ENCODE data around the gene TCP11L2.

The TCP11L2 gene

DNA sequence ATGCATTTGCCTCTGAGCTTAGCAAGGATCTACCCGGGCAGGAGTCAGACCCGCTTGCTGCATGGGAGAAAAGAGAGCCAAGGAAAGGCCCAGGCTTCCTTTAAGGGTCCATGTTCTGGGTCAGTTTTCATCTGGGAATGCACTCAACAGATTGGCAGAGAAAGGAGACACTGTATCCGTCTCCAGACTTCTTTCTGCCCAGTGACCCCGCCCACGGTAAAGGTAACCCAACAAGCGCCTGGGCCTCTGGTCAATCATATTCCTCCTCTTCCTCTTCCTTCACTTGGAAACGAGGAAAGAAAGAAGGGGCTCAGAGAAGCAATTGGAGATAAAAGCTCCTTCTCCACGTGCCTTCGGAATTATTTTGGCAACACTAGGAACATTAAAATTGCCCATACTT is 27.1 kb upstream of the TCP11L2 start:
- DNase-seq (ENCODE audit: low spot score), result no peak
- TF ChIP-seq, protein P1, sequence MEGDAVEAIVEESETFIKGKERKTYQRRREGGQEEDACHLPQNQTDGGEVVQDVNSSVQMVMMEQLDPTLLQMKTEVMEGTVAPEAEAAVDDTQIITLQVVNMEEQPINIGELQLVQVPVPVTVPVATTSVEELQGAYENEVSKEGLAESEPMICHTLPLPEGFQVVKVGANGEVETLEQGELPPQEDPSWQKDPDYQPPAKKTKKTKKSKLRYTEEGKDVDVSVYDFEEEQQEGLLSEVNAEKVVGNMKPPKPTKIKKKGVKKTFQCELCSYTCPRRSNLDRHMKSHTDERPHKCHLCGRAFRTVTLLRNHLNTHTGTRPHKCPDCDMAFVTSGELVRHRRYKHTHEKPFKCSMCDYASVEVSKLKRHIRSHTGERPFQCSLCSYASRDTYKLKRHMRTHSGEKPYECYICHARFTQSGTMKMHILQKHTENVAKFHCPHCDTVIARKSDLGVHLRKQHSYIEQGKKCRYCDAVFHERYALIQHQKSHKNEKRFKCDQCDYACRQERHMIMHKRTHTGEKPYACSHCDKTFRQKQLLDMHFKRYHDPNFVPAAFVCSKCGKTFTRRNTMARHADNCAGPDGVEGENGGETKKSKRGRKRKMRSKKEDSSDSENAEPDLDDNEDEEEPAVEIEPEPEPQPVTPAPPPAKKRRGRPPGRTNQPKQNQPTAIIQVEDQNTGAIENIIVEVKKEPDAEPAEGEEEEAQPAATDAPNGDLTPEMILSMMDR (IDR thresholded peaks at IDR 0.05; ENCODE audit: extremely low read depth, missing control alignments), result no peak

DNA sequence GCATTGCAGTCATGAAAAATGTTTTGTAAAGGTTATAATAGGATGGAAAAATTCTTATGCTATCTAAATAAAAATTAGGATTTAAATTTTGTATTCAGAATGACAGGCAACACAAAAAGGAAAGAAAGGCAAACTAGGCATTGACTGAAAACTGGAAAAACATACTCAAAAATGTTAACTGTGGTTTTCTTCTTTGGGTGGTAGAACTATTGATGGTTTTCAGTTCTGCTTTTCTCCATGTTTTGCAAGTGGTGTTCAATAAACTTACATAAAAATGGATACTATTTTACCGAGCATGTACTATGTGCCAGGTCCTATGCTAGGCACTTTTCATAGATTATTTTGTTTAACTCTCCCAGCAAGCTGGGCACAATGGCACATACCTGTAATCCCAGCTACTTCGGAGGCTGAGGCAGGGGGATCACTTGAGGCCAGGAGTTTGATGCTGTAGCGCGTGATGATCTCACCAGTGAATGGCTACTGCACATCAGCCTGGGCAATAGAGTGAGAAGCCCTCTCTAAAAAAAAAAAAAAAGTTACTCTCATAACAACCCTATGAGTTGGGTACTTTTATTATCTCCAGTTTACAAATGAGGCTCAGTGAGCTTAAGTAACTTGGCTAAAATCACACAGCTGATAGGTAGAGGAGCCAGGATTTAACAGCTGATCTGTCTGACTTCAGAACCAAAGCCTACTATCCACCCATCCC is 26.3 kb upstream of the TCP11L2 start:
- TF ChIP-seq, protein P1 (IDR thresholded peaks at IDR 0.05; ENCODE audit: extremely low read depth, missing control alignments), result no peak
- peak; percentile 31 for DNase-seq (ENCODE audit: low spot score)

DNA sequence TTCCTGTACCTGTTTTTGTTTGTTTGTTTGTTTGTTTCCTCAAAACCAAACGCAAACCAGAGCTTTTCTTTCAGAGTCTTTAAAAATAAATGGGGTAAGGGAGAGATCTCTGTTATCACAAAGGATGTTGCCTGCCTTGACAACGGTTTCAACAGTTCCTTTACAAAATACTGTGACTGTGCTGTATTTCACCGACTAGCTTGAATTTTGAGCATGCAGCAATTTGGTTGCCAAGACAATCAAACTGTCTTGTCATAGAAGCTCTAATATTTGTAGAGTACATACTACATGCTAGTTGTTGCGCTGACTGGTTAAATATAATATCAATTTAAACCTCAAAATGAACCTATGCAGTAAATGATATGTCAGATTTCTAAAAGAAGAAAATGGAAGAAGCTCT is 22.4 kb upstream of the TCP11L2 start:
- TF ChIP-seq, protein P1 (IDR thresholded peaks at IDR 0.05; ENCODE audit: extremely low read depth, missing control alignments), result no peak
- no peak for DNase-seq (ENCODE audit: low spot score)

DNA sequence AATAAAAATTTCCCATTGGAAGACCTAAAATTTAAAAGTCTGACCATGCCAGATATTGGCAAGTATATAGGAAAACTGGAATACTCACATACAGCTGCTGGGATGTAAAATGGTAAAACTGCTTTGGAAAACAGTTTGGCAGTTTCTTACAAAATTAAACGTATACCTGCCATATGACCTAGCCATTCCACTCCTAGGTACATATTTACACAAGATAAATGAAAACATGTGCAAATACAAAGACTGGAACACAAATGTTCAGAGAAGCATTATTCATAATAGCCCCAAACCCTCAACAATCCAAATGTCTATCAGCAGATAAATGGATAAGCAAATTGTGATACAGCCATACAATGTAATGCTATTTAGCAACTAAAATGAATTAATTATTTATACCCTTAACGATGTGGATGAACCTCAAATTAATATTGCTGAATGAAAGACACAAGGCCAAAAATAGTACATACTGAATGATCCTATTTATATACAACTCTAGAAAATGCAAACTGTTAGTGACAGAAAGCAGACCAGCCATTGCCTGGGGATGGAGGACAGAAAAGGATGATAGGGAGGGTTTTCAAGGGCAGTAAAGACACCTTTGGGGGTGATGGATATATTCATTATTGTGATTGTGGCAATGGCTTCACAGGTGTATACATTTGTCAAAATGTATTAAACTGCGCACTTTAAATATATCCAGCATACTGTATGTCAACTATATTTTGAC is 21.3 kb upstream of the TCP11L2 start:
- no peak for DNase-seq (ENCODE audit: low spot score)
- TF ChIP-seq, protein P1 (IDR thresholded peaks at IDR 0.05; ENCODE audit: extremely low read depth, missing control alignments), result no peak

DNA sequence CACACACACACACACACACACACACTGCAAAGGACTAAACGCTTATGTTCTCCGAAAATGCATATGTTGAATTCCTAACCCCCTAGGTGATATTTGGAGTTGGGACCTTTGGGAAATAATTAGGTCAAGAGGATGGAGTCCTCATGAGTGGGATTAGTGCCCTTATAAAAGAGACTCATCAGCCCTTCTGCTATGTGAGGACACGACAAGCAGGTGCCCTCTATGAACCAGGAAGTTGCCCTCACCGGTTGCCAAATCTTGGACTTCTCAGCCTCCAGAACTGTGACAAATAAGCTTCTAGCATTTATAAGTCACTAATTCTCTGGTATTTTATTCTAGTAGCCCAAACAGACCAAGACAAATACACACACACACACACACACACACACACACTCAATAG is 20.7 kb upstream of the TCP11L2 start:
- TF ChIP-seq, protein P1 (IDR thresholded peaks at IDR 0.05; ENCODE audit: extremely low read depth, missing control alignments), result no peak
- DNase-seq (ENCODE audit: low spot score), result no peak

DNA sequence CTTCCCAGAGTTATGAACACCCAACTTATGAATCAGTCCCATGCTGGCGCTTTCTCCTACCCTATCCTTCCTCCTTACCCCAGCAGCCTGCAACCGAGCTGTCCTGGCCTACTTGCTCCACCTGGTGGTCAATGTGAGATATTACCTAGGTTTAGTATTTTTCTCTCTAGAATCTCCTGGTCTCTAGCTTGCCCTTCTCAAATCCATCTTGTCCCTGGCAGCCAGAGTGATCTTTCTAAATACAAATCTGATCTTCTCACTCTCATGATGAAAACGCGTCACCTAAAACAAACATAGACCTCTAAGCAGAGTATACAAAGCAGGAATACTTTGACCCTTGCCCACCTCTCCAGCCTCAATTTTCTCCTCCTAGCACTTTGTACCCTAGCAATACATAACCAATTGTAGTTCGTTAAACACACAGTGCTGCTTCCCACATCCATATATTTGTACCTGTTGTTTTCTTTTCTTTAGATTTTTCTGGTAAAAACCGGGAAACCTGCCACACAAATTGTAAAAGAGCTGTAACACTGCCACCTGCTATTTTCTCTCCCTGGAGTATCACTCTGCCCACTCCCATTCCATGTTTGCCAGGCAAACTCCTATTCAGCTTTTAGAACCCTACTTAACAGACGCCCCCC is 20.0 kb upstream of the TCP11L2 start:
- peak; percentile 61 for DNase-seq (ENCODE audit: low spot score)
- TF ChIP-seq, protein P1 (IDR thresholded peaks at IDR 0.05; ENCODE audit: extremely low read depth, missing control alignments), result peak; percentile 54

Data from GM20000 (cell line).